Endothelial cell of umbilical vein (primary cell): ENCODE data around the gene DNAJC22. TPM values are rescaled to one million over a fixed set of nuclear protein-coding genes. Genes with fewer than 3 reads are reported as not detected.

Experiments used
- BruUV-seq: library from RNA; stranded (reverse); fragments of 400-500 nt; replicated peaks from 2 replicates; lab custom pipeline; 2021; lab: Mats Ljungman, UMichigan
- CTCF ChIA-PET: fragments of 300-600, 350-600 bp; sonication (Branson Sonifier 250); formaldehyde crosslinking; loops from one replicate; lab custom pipeline; 2021; ENCODE audit warnings: antibody characterized with exemption, inconsistent platforms; lab: Charles Lee
- POLR2A ChIA-PET: fragments of 300-600, 350-600 bp; sonication (Branson Sonifier 250); formaldehyde crosslinking; loops from one replicate; lab custom pipeline; 2021; ENCODE audit warnings: antibody characterized with exemption, inconsistent platforms; lab: Charles Lee
- DNase-seq: peaks from one replicate; pipeline ENCODE4 v3.0.0-alpha.2; 2011; ENCODE audit warnings: low read depth, low spot score
- FAIRE-seq: peaks from 2 replicates; lab custom pipeline; 2011; peaks lifted over from hg19 to GRCh38; lab: Jason Lieb, UNC
- H2AFZ ChIP-seq: 2 replicates; pipeline ENCODE4 v1.6.0; 2012; ENCODE audit warnings: low read depth, low read length, control low read depth, inconsistent platforms
- H3K27ac ChIP-seq: 2 replicates; pipeline ENCODE4 v1.5.1; 2011; ENCODE audit warnings: low read depth, mild to moderate bottlenecking, control low read depth, low read length, moderate library complexity; ENCODE audit not compliant: insufficient read depth
- H3K27me3 ChIP-seq, 2 experiments: 2 replicates each; pipeline versions ENCODE4 v1.6.0 to v1.6.1; 2011; ENCODE audit warnings: low read length in 2 of 2, mixed read lengths in 1 of 2; ENCODE audit not compliant: control insufficient read depth in 2 of 2, insufficient read depth in 2 of 2
- H3K36me3 ChIP-seq, 2 experiments: 2 replicates in 1 of 2; 3 replicates in 1 of 2; pipeline ENCODE4 v1.5.1; 2011; ENCODE audit warnings: low read length in 2 of 2, mild to moderate bottlenecking in 1 of 2, moderate library complexity in 1 of 2; ENCODE audit not compliant: control insufficient read depth in 2 of 2, insufficient read depth in 2 of 2; ENCODE audit errors: extremely low read depth in 1 of 2
- H3K4me1 ChIP-seq: 3 replicates; pipeline ENCODE4 v1.5.1; 2011; ENCODE audit warnings: mild to moderate bottlenecking, low read length; ENCODE audit not compliant: control insufficient read depth, insufficient read depth; ENCODE audit errors: extremely low read depth
- H3K4me2 ChIP-seq: 2 replicates; pipeline ENCODE4 v1.6.1; 2011; ENCODE audit warnings: low read length, control low read depth, mixed read lengths; ENCODE audit not compliant: insufficient read depth
- H3K4me3 ChIP-seq, 3 experiments: fragments of 200-600 bp in 1 of 3; sonication (generic), shearing (Covaris generic) in 1 of 3; replicated peaks in 1 of 3; 2 replicates each; pipeline ENCODE4 v1.5.1; 2011 to 2016; ENCODE audit warnings: control low read depth in 3 of 3, low read length in 3 of 3, mild to moderate bottlenecking in 2 of 3, inconsistent platforms in 1 of 3, low read depth in 1 of 3, moderate library complexity in 1 of 3; ENCODE audit not compliant: insufficient read depth in 1 of 3
- H3K79me2 ChIP-seq: 2 replicates; pipeline ENCODE4 v1.6.0; 2012; ENCODE audit warnings: low read length, inconsistent platforms; ENCODE audit not compliant: control insufficient read depth, insufficient read depth
- H3K9ac ChIP-seq: replicated peaks from 2 replicates; pipeline ENCODE3; 2011; ENCODE audit warnings: low read length, control low read depth; ENCODE audit not compliant: insufficient read depth; ENCODE audit errors: extremely low read depth
- H3K9me1 ChIP-seq: replicated peaks from 3 replicates; pipeline ENCODE4 v1.6.0; 2011; ENCODE audit warnings: mild to moderate bottlenecking, low read length; ENCODE audit not compliant: control insufficient read depth, insufficient read depth; ENCODE audit errors: extremely low read depth
- H3K9me3 ChIP-seq: replicated peaks from 2 replicates; pipeline ENCODE4 v1.5.1; 2012; ENCODE audit warnings: low read length, inconsistent platforms; ENCODE audit not compliant: control insufficient read depth, insufficient read depth
- H4K20me1 ChIP-seq: replicated peaks from 2 replicates; pipeline ENCODE3; 2011; ENCODE audit warnings: mild to moderate bottlenecking, low read length; ENCODE audit not compliant: control insufficient read depth, insufficient read depth; ENCODE audit errors: extremely low read depth
- MAX ChIP-seq: IDR thresholded peaks from 2 replicates; pipeline ENCODE4 v1.6.1; 2011; ENCODE audit not compliant: insufficient read depth, insufficient read length
- MYC ChIP-seq: IDR thresholded peaks from one replicate; pipeline ENCODE4 v1.6.1; 2011; ENCODE audit warnings: mild to moderate bottlenecking, low read depth, low read length
- POLR2AphosphoS5 ChIP-seq: IDR thresholded peaks from 2 replicates; pipeline ENCODE4 v1.6.1; 2012; ENCODE audit warnings: low read depth, mild to moderate bottlenecking, control low read depth, low read length, moderate library complexity; ENCODE audit not compliant: insufficient read depth
- dilution Hi-C: fragments of 300-500 bp; cut with MboI; formaldehyde crosslinking; loops from one replicate; pipeline ENCODE4 v1.15.0; 2019; ENCODE audit warnings: low sequenced_read_pairs; ENCODE audit not compliant: extremely low pct_ligation_motif_present
- intact Hi-C: fragments of 100-400 bp; cut with micrococcal nuclease; formaldehyde crosslinking; loops from one replicate; pipeline ENCODE4 v1.10.0; 2022
- polyA plus RNA-seq, 4 experiments: library from polyadenylated mRNA; depleted of rRNA in 3 of 4; stranded (reverse) in 3 of 4; unstranded in 1 of 4; fragments of >200 nt; gene quantifications; 2 replicates each; pipeline versions ENCODE4 v1.2.1 to v1.2.3, GENCODE V29; 2011 to 2012; ENCODE audit warnings: missing spikeins in 1 of 4
- total RNA-seq: library from RNA; stranded (reverse); gene quantifications from 2 replicates; pipeline ENCODE4 v1.2.3, GENCODE V29; 2021

DNAJC22 gene
- total and polyA plus RNA-seq, 2 donors (not counting 3 experiments of a cell fraction or from before 2014, with no cell fraction given): 1.3 to 1.4 TPM

GRCh38 chr12:49330631-49331379 lies 15.9 kb upstream of the DNAJC22 start:
- no peaks in the 10 kb centered on the region for H4K20me1 ChIP-seq
- ChIA-PET POLR2A (interaction anchor here (0.6 kb wide), 1 partner anchor 138 kb away, joined by 10 read pairs; no protein-coding TSS in a partner anchor), CTCF (interaction anchor here (0.6 to 9.0 kb wide), 49 partner anchors 8 to 410 kb away, joined by 3 to 280 read pairs (median 5); partner anchors contain the start of genes DNAJC22, FAM186B, KCNH3 and PRPF40B)
- no TSS peak for BruUV-seq
- no peak overlapping the region for H3K9ac ChIP-seq
- TF ChIP-seq MAX (no peak), MYC (no peak), POLR2AphosphoS5 (no peak)
- H3K36me3 ChIP-seq: peaks cover 4% of the 10 kb centered on the region in 2 experiments
- no peak overlapping the region for H3K27ac ChIP-seq
- H3K4me1 ChIP-seq: no peaks in the 10 kb centered on the region
- FAIRE-seq: no peak
- no peaks in the 10 kb centered on the region for H3K9me1 ChIP-seq
- no peak overlapping the region for H3K4me2 ChIP-seq
- dilution Hi-C loops: no loop called here
- no peaks in the 10 kb centered on the region for H3K9me3 ChIP-seq
- no peak overlapping the region for H2AFZ ChIP-seq
- intact Hi-C loops: loop anchor here (1.0 kb wide), 3 partner anchors 16 to 249 kb away; no protein-coding TSS in a partner anchor
- no peak overlapping the region for H3K4me3 ChIP-seq
- no peak for DNase-seq
- no peaks in the 10 kb centered on the region for H3K79me2 ChIP-seq
- H3K27me3 ChIP-seq: peaks cover 25% of the 10 kb centered on the region in 2 experiments
